NCI-H1930 (cell line): ENCODE measurements around the gene DTD2.
"Not testable (repeated sequence)": the region's sequence is repeated elsewhere in the genome, so short reads cannot be mapped to it uniquely, and the experiment has no call there.

ENCODE experiments used
- DNase-seq, 2 experiments: peaks; one replicate each; lab custom pipeline; 2025; lab: John Stamatoyannopoulos, UW

Gene DTD2

GRCh38 chr14:31456841-31457664, at the start of gene DTD2:
Gene DTD2 (minus strand): TSS chr14:31457506. CDS start chr14:31457393, 113 bp downstream.
- DNase-seq = peak; percentile 93 to 97

GRCh38 chr14:31505411-31505810, 48.1 kb upstream of the DTD2 start:
- no peak for DNase-seq

GRCh38 chr14:31501870-31502269, 44.6 kb upstream of the DTD2 start:
- no peak for DNase-seq

GRCh38 chr14:31492759-31493498, 35.6 kb upstream of the DTD2 start:
- no peak for DNase-seq

GRCh38 chr14:31489691-31490090, 32.4 kb upstream of the DTD2 start:
- DNase-seq = no peak

- no peak for DNase-seq
These were observed 30.6 kb upstream of the DTD2 start, which contains the start of gene GPR33 for GRCh38 chr14:31487886-31488285. Gene GPR33 (minus strand): TSS chr14:31488039. CDS start chr14:31483965, 4,074 bp downstream.

GRCh38 chr14:31486764-31487163, 29.5 kb upstream of the DTD2 start:
- no peak for DNase-seq

GRCh38 chr14:31484754-31485153, 27.4 kb upstream of the DTD2 start:
- no peak for DNase-seq

- DNase-seq = no peak
These were observed 22.9 kb upstream of the DTD2 start for GRCh38 chr14:31480156-31480555.

GRCh38 chr14:31479027-31479426, 21.7 kb upstream of the DTD2 start:
- DNase-seq = no peak

GRCh38 chr14:31477248-31477647, 19.9 kb upstream of the DTD2 start:
- no peak for DNase-seq

GRCh38 chr14:31476131-31476866, 19.0 kb upstream of the DTD2 start:
- no peak for DNase-seq

- DNase-seq = no peak
These were observed 9.2 kb upstream of the DTD2 start for GRCh38 chr14:31466554-31466953.

- DNase-seq = no peak
These were observed 7.8 kb upstream of the DTD2 start for GRCh38 chr14:31465111-31465510.

GRCh38 chr14:31462450-31462849, 5.1 kb upstream of the DTD2 start:
- not testable (repeated sequence) for DNase-seq

- DNase-seq = no peak
These were observed 4.2 kb upstream of the DTD2 start for GRCh38 chr14:31461545-31461944.

GRCh38 chr14:31457665-31458659, 656 bp upstream of the DTD2 start:
- no peak for DNase-seq

GRCh38 chr14:31449971-31450610, 7.2 kb downstream of the DTD2 start:
- DNase-seq = no peak

- DNase-seq = no peak
These were observed 8.2 kb downstream of the DTD2 start for GRCh38 chr14:31449136-31449535.

GRCh38 chr14:31445703-31446102, 11.6 kb downstream of the DTD2 start:
- no peak for DNase-seq

- DNase-seq = no peak
These were observed 15.0 kb downstream of the DTD2 start for GRCh38 chr14:31442284-31442683.
